ENCODE results near the gene PCTP. TPM values are rescaled to one million over a fixed set of nuclear protein-coding genes. Genes with fewer than 3 reads are reported as not detected.

The PCTP gene
- total and polyA plus RNA-seq, 9 of the 15 experiments (the other 6 are each of a cell fraction or from before 2014, with no cell fraction given): 10.9 to 62.3 (median 41.2) TPM

DNA sequence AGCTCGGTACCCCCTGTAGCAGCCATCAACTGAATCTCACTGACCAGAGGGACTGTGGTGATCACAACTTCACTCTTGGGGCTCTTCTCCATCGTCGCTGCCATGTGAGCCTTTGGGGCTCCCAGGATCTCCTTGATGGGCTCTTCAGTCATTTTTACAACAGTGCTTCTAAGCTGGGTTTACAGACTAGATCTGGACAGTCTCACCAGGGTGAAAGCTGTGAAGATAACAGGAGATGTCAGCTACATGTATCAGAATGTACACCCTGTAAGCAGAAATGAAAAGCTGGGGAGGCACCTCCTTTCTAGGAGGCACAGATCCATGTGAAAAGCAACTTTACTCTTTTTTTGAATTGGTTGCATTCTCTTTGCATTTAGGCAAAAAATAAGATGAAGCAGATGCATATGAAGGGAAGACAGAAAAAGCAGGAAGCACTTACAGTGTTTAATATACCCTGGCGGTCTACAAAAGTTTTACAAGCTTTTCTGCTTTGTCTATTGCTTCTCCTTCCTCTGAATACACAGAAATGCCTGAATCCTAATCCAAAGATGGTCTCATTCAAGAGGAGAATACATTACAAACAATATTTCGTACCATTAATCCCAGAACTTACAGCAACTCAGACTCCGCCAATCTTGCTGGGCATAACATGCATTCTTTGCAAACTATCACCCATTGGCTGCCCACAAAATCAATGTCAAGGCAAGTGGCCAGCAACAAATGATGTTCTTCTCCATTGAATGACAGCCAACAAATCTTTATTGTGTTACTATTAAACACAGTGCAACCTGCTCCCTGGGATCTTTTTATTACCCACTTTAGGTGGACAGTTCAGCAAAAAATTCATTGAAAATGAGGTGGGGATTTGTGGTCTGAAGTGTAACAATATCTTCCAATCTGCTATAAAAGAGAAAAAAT lies 29.7 kb upstream of the PCTP start:
- WGBS (ENCODE audit: insufficient coverage, low coverage, missing lambda C conversion rate): 44% methylated on average over 6 of the region's 6 CpGs
- Histone ChIP-seq H3K4me3 (no peak overlapping the region), H3K4me1 (replicated peaks in 1 of 2; ENCODE audit: control insufficient read depth in 2 of 2, insufficient read depth in 2 of 2, low read length in 2 of 2) (peaks cover 3 to 6% of the 10 kb centered on the region in 2 experiments; a peak in 3 of 5 replicates), H2AFZ (ENCODE audit: low read depth, low read length) (peak overlapping the region; percentile 20; the same call in 1 of the 2 replicates), H3K9ac (ENCODE audit: insufficient read depth in 1 of 2, low read depth in 2 of 2, low read length in 2 of 2) (no peak overlapping the region), H4K20me1 (replicated peaks; ENCODE audit: control insufficient read depth, insufficient read depth, low read length) (no peaks in the 10 kb centered on the region), H3K27ac (ENCODE audit: extremely low read depth, low read depth, low read length) (no peak overlapping the region), H3K27me3 (ENCODE audit: control insufficient read depth in 2 of 2, insufficient read depth in 2 of 2, low read length in 2 of 2) (no peaks in the 10 kb centered on the region), H3K4me2 (ENCODE audit: insufficient read depth, low read length) (no peak overlapping the region), H3K79me2 (ENCODE audit: control insufficient read depth, insufficient read depth, low read length) (no peaks in the 10 kb centered on the region), H3K9me1 (ENCODE audit: control insufficient read depth, insufficient read depth, low read length) (no peaks in the 10 kb centered on the region), H3K9me3 (replicated peaks; ENCODE audit: control insufficient read depth, insufficient read depth, low read depth, low read length) (no peaks in the 10 kb centered on the region), H3K36me3 (ENCODE audit: control insufficient read depth, insufficient read depth, low read length) (no peaks in the 10 kb centered on the region)
- ATAC-seq (no peak), FAIRE-seq (no peak), DNase-seq (ENCODE audit: extremely low read depth in 1 of 4, low spot score in 3 of 4) (no peak)
- in situ Hi-C loops (cut with MboI): loop anchor here (5.0 kb wide), 1 partner anchor 46 kb away; no protein-coding TSS in a partner anchor
- no peak for TF ChIP-seq TGIF2 (CRISPR knock-in tag; IDR thresholded peaks at IDR 0.05)
- no peak for TF ChIP-seq ZNF717 (CRISPR knock-in tag; IDR thresholded peaks at IDR 0.05)
- TF ChIP-seq BRCA1 (IDR thresholded peaks at IDR 0.05): no peak
- no peak for TF ChIP-seq BRCA1 (CRISPR knock-in tag; IDR thresholded peaks at IDR 0.05)
- no peak for TF ChIP-seq BMI1 (IDR thresholded peaks at IDR 0.05; ENCODE audit: low read length)
- TF ChIP-seq LCOR (CRISPR knock-in tag; IDR thresholded peaks at IDR 0.05): no peak
- no peak for TF ChIP-seq ETV6 (IDR thresholded peaks at IDR 0.05; ENCODE audit: borderline replicate concordance in 1 of 2, low read depth in 2 of 2, low read length in 1 of 2)
- no peak for TF ChIP-seq ETV6 (CRISPR knock-in tag; IDR thresholded peaks at IDR 0.05; ENCODE audit: borderline replicate concordance)
- no peak for TF ChIP-seq NR2C2 (CRISPR knock-in tag; IDR thresholded peaks at IDR 0.05)
- no peak for TF ChIP-seq NR2C2 (tag; IDR thresholded peaks at IDR 0.05)
- no peak for TF ChIP-seq EZH2 (IDR thresholded peaks at IDR 0.05; ENCODE audit: borderline replicate concordance, low read depth, low read length)
- ChIA-PET CTCF (ENCODE audit: low intra/inter-chr PET ratio) (no interaction called here), POLR2A (interaction anchor here (0.9 to 3.7 kb wide), 3 partner anchors 9 to 14 kb away, joined by 3 to 12 read pairs (median 4); no protein-coding TSS in a partner anchor)
- intact Hi-C loops (cut with micrococcal nuclease): no loop called here
- no TSS peak for BruUV-seq (replicated peaks)
